SK-N-MC (cell line): ENCODE results near the gene BLM.
"Not testable (repeated sequence)": the region's sequence is repeated elsewhere in the genome, so short reads cannot be mapped to it uniquely, and the experiment has no call there.

Experiments
- DNase-seq: peaks from one replicate; pipeline ENCODE4 v3.0.0-alpha.2; 2011; ENCODE audit warnings: low read depth, low spot score
- H3K27ac ChIP-seq: fragments of 200-600 bp; sonication (generic); 2 replicates; pipeline ENCODE4 v1.5.1; 2016; ENCODE audit warnings: mixed run types
- H3K36me3 ChIP-seq: fragments of 200-600 bp; sonication (generic); 2 replicates; pipeline ENCODE4 v1.6.1; 2017; ENCODE audit warnings: antibody characterized with exemption, low read length, mixed read lengths; ENCODE audit not compliant: insufficient read depth
- H3K4me3 ChIP-seq: fragments of 200-600 bp; sonication (generic); 2 replicates; pipeline ENCODE4 v1.5.1; 2016
- H3K9ac ChIP-seq: fragments of 200-600 bp; sonication (generic); 2 replicates; pipeline ENCODE4 v1.8.0; 2017; ENCODE audit warnings: mixed run types, mixed read lengths; ENCODE audit not compliant: insufficient read length
- H3K9me3 ChIP-seq: fragments of 200-600 bp; sonication (generic); 2 replicates; pipeline ENCODE4 v1.6.1; 2017; ENCODE audit warnings: low read depth, mild to moderate bottlenecking, antibody characterized with exemption, low read length, moderate library complexity, mixed read lengths
- EZH2 ChIP-seq: fragments of 200-600 bp; sonication (generic); IDR thresholded peaks from one replicate; pipeline ENCODE4 v1.6.1; 2017; ENCODE audit warnings: antibody characterized with exemption
- FOXP2 ChIP-seq: optimal IDR thresholded peaks from 2 replicates; pipeline ENCODE3; 2011; ENCODE audit warnings: mild to moderate bottlenecking, moderate library complexity; ENCODE audit not compliant: insufficient read depth; ENCODE audit errors: extremely low read length, control extremely low read depth
- POLR2AphosphoS5 ChIP-seq: IDR thresholded peaks from 2 replicates; pipeline ENCODE4 v1.6.1; 2012; ENCODE audit warnings: mild to moderate bottlenecking, low read depth, low read length, borderline replicate concordance

BLM gene

DNA sequence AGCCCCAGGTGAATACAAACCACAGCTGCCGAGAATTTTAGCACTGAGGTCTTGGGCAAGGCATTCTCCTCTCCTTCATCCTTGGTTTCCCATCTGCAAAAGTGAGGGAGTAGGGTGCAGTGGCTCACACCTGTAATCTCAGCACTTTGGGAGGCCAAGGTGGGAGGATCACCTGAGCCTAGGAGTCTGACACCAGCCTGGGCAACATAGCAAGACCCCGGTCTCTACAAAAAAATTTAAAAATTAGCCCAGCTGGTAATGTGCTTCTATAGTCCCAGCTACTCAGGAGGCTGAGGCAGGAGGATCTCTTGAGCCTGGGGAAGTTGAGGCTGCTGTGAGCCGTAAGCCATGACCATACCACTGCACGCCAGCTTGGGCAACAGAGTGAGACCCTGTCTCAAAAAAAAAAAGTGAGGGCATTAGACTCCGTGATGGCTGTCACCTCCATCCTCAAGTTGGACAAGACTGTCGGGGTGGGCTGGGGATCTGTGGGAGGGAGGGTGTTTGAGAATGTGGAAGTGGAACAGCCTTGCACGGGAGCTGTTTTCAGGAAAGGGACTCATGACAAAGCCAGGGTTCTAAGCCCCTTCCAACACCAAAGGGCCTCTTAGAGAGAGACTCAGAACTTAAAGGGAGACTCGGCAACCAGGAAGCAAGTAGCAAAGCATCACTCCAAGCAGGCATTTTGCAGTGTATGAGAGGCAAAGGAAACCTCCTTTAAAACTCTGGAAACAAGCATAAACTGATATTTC lies 105.2 kb downstream of the BLM start:
- no peaks in the 10 kb centered on the region for H3K9me3 ChIP-seq
- H3K36me3 ChIP-seq = no peaks in the 10 kb centered on the region
- no peak overlapping the region for H3K4me3 ChIP-seq
- H3K27ac ChIP-seq = no peak overlapping the region
- H3K9ac ChIP-seq = no peak overlapping the region
- no peak for DNase-seq
- TF ChIP-seq EZH2 (no peak), POLR2AphosphoS5 (no peak), FOXP2 (no peak)

DNA sequence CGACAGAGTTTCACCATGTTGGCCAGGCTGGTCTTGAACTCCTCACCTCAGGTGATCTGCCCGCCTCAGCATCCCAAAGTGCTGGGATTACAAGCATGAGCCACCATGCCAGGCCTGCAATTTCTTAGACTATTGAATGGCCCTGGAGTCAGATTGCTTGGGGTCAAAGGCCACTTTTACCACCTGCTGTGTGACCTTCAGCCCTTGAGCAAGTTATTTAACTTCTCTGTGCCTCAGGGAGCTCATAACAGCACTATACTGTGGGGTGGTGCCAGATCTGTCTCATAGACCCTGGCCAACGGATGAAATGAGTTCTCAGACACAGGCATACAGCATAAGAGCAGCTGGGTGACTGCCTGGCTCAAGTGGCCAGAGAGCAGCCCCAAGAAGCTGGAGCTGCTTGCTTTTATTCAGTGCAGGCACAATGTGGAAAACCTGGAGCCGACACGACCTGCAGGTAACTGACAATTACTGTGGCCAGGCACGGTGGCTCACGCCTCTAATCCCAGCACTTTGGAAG lies 106.4 kb downstream of the BLM start:
- TF ChIP-seq POLR2AphosphoS5 (no peak), EZH2 (no peak), FOXP2 (no peak)
- DNase-seq = no peak
- Histone ChIP-seq H3K27ac (no peak overlapping the region), H3K9ac (no peak overlapping the region), H3K36me3 (no peaks in the 10 kb centered on the region), H3K4me3 (no peak overlapping the region), H3K9me3 (no peaks in the 10 kb centered on the region)

DNA sequence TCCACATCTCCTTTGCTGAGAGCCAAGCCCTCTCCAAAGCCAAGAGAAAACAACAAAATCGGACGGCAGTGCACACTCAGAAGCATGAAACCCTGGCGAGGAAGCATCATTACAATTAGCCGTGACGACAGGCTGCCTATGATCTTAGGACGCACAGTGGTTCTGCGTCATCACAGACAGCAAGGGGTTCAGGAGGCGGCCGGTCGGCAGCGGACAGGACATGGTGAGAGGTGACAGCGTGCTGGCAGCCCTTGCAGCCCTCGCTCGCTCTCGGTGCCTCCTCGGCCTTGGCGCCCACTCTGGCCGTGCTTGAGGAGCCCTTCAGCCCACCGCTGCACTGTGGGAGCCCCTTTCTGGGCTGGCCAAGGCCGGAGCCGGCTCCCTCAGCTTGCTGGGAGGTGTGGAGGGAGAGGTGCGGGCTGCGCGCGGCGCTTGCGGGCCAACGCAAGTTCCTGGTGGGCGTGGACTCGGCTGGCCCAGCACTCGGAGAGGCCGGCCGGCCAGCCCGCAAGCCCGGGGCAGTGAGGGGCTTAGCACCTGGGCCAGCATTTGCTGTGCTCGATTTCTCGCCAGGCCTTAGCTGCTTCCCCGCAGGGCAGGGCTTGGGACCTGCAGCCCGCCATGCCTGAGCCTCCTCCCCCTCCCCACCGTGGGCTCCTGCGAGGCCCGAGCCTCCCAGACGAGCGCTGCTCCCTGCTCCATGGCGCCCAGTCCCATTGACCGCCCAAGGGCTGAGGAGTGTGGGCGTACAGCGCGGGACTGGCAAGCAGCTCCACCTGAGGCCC lies 108.2 kb downstream of the BLM start:
- not testable (repeated sequence) for DNase-seq, H3K4me3 ChIP-seq, H3K36me3 ChIP-seq, H3K9ac ChIP-seq, H3K9me3 ChIP-seq, H3K27ac ChIP-seq

DNA sequence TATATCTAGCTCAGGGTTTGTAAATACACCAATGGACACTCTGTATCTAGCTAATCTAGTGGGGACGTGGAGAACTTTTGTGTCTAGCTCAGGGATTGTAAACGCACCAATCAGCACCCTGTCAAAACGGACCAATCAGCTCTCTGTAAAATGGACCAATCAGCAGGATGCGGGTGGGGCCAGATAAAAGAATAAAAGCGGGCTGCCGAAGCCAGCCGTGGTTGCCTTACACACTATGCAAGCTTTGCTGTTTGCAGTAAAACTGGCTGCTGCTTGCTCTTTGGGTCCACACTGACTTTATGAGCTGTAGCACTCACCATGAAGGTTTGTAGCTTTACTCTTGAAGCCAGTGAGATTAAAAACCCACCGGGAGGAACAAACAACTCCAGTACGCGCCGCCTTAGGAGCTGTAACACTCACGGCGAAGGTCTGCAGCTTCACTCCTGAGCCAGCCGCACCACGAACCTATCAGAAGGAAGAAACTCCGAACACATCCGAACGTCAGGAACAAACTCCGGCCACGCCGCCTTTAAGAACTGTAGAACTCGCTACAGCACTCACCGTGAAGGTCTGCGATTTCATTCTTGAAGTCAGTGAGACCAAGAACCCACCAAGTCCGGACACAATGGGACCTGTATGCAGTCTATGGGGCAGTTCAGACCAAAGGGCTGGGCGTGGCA lies 109.2 kb downstream of the BLM start:
- not testable (repeated sequence) for H3K9ac ChIP-seq, H3K36me3 ChIP-seq, H3K9me3 ChIP-seq, H3K4me3 ChIP-seq, DNase-seq, H3K27ac ChIP-seq

DNA sequence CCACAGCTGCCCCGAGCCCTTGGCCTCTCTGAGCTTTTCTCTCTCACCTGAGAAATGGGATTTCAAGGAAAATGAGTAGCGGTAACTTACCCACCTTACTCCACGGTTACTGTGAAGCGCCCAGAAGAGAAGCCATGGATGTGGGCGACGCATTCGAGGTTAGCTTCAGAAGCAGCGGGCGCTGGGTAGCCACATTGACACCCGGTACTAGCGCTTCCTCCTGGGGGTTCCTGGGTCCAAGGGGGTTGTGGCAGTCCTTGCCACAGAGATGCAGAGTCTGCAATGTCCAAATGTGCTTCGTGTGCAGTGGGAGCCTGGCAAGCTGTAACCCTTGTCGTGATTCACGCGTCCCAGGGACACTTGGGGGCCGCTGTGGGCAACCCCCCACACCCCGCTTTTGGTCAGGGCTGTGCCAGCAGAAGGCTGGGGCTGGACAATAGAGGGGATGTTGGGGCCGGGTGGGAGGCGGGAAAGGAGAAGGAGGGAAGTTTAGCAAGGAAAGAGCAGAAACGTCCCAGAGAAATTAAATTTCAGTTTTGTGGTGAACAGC lies 109.8 kb downstream of the BLM start:
- TF ChIP-seq POLR2AphosphoS5 (no peak), EZH2 (no peak), FOXP2 (no peak)
- no peak overlapping the region for H3K9ac ChIP-seq

DNA sequence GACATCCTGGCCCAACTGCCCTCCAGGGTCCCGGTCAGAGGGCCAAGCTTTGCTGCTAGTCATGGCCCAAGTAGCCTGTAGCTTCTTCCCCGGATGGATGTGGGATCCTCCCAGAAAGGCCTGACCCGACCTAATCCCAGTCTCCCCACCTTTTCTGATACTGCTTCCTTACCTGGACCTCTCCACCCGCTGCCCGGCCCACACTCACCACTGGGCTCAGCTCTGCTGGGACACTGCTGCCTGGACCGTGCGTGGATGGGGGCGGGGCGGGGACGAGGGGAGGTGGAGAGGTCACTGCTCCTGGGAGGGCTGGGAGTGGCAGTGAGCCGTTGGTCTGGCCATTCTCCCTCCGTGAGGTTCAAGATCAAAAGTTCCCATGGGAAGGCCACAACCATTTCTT lies 111.0 kb downstream of the BLM start:
- TF ChIP-seq FOXP2 (no peak), EZH2 (no peak), POLR2AphosphoS5 (no peak)
- Histone ChIP-seq H3K9ac (no peak overlapping the region), H3K27ac (no peak overlapping the region), H3K4me3 (no peak overlapping the region), H3K36me3 (no peaks in the 10 kb centered on the region), H3K9me3 (no peaks in the 10 kb centered on the region)
- no peak for DNase-seq

More for the DNA sequence above, 109.8 kb downstream of the BLM start:
- Histone ChIP-seq H3K36me3 (no peaks in the 10 kb centered on the region), H3K27ac (no peak overlapping the region), H3K4me3 (no peak overlapping the region), H3K9me3 (no peaks in the 10 kb centered on the region)
- DNase-seq = no peak

DNA sequence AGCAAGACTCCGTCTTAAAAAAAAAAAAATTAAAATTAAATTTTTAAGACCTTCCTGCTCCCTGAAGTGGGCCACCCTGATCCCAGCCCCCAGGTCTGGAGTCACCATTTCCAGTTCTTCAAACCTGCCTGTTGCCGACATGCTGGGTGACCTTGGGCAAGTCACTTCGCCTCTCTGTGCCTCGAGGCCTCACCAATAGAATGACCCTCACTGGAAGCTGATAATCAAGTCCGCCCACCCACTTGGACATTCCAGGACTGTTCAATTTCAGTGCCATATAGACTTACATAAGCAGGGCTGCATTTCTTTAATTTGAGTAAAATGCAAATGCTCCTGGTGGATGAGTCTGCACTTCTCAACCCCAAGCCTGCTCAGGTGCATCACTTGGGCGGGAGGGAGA lies 112.0 kb downstream of the BLM start:
- Histone ChIP-seq H3K4me3 (no peak overlapping the region), H3K27ac (no peak overlapping the region), H3K9me3 (no peaks in the 10 kb centered on the region), H3K9ac (no peak overlapping the region), H3K36me3 (no peaks in the 10 kb centered on the region)
- DNase-seq = no peak
- TF ChIP-seq FOXP2 (no peak), EZH2 (no peak), POLR2AphosphoS5 (no peak)

DNA sequence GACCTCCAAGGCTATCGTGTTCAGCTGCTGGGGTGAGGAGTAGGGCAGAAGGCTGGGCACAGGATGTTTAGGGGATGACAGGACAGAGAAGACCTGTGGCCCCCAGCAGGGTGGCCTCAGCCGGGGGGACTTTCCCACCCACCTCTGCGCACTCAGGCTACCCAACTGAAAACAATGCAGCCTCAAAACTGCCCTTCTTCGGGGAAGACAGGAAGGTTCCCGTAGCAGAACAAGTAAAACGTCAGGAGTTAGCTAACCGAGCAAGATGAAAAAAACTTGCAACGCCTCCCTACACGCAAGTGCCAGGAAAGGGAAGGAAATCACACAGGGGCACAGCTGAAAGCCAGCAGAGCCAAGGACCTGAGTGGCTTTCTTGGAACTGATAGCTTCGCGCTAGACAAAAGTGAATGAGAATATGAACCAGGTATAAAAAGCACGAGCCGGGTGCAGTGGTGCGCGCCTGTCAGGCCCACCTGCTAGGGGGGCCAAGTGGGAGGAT lies 112.8 kb downstream of the BLM start:
- no peak for TF ChIP-seq POLR2AphosphoS5
- TF ChIP-seq EZH2 = no peak
- no peak for TF ChIP-seq FOXP2
- Histone ChIP-seq H3K36me3 (no peaks in the 10 kb centered on the region), H3K9ac (no peak overlapping the region), H3K4me3 (no peak overlapping the region), H3K9me3 (no peaks in the 10 kb centered on the region), H3K27ac (no peak overlapping the region)
- DNase-seq = no peak
